ENCODE data around the gene AOAH.

The AOAH gene

DNA sequence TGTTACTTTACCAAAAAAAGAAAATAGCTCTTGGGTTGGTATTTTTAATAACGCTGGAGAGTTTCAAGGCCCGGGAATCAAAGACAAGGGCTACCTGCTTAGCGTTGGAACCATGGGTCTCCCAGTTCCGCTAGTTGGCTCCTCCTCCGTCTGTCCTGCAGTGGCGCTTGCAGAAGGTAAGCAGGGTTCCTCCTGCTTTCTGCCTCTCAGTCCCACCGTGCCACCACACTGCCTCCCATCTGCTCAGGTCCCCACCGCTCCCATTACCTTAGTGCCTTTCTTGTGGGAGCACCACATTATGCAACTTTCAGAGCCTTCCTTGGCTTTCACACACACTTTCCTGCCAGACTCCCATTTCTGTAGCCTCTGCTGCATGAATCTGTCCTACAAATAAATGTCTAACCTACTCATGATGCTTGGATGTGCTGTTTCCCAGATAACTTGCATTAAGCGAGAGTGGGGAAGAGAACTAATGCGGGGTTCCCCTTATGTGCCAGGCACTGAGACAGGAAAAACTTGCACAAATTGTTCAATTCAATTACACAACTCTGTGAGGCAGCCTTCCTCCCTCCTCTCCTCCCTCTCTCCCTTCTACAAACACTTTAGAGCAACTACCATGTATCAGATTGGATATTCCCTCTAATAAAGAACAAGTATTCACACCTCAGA is 124.5 kb downstream of the AOAH start:
- TF ChIP-seq, protein P1, sequence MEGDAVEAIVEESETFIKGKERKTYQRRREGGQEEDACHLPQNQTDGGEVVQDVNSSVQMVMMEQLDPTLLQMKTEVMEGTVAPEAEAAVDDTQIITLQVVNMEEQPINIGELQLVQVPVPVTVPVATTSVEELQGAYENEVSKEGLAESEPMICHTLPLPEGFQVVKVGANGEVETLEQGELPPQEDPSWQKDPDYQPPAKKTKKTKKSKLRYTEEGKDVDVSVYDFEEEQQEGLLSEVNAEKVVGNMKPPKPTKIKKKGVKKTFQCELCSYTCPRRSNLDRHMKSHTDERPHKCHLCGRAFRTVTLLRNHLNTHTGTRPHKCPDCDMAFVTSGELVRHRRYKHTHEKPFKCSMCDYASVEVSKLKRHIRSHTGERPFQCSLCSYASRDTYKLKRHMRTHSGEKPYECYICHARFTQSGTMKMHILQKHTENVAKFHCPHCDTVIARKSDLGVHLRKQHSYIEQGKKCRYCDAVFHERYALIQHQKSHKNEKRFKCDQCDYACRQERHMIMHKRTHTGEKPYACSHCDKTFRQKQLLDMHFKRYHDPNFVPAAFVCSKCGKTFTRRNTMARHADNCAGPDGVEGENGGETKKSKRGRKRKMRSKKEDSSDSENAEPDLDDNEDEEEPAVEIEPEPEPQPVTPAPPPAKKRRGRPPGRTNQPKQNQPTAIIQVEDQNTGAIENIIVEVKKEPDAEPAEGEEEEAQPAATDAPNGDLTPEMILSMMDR (conservative IDR thresholded peaks at IDR 0.05; ENCODE audit: low read length) = no peak
- no peak for TF ChIP-seq EZH2phosphoT487 (IDR thresholded peaks at IDR 0.05; ENCODE audit: borderline replicate concordance)
- no peaks in the 10 kb centered on the region for H3K9me2 ChIP-seq (replicated peaks; ENCODE audit: low read depth, low read length)
- H3K9ac ChIP-seq (ENCODE audit: low read depth, low read length, poor library complexity, severe bottlenecking) = no peak overlapping the region
- H3K79me2 ChIP-seq (ENCODE audit: insufficient read depth, low read length) = no peaks in the 10 kb centered on the region
- H3K4me3 ChIP-seq (ENCODE audit: low read length, poor library complexity, severe bottlenecking) = no peak overlapping the region
- H3F3A ChIP-seq (ENCODE audit: low read depth) = no peaks in the 10 kb centered on the region
- H3K4me2 ChIP-seq (ENCODE audit: low read depth, low read length, poor library complexity, severe bottlenecking) = no peak overlapping the region
- H4K20me1 ChIP-seq (ENCODE audit: insufficient read depth, low read length, poor library complexity, severe bottlenecking) = no peaks in the 10 kb centered on the region
- peaks cover 27% of the 10 kb centered on the region for H3K4me1 ChIP-seq (ENCODE audit: insufficient read depth, low read length, poor library complexity, severe bottlenecking)
- H3K9me3 ChIP-seq (ENCODE audit: insufficient read depth, low read depth, low read length) = no peaks in the 10 kb centered on the region
- no peaks in the 10 kb centered on the region for H3K27me3 ChIP-seq (ENCODE audit: insufficient read depth, low read length, poor library complexity, severe bottlenecking)
- H3K36me3 ChIP-seq (ENCODE audit: insufficient read depth, low read length) = no peaks in the 10 kb centered on the region
- H2AFZ ChIP-seq (ENCODE audit: low read length) = no peak overlapping the region

DNA sequence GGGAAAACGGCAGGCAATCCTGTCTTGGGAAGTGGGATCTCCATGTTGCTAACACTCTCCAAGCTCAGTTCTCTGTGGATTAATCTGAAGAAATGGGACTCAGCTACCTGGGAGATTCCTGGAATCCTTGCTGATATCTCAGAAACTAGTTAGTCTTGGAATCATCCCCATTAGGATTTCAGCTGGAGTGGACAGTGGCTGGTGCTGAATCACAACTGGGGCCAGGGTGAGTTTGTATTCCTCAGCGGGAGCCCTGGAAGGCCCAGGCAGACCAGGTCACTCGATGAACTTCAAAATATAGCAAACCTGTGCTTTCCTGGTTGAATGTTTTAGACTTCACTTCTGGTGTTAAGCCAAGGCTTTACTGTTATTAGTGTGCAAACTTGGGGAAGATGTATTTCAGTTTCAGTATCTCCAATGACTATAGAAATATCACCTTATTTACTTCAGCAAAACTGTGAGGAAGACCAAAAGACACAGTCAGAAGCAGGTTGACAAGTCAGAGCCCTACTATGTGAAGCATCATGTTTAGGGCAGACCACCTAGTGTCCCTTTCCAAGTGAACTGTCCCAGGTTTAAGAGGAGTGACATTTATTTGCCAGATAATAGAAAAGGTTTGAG is 126.1 kb downstream of the AOAH start:
- H3K9me2 ChIP-seq (replicated peaks; ENCODE audit: low read depth, low read length) = no peaks in the 10 kb centered on the region
- no peak overlapping the region for H3K4me3 ChIP-seq (ENCODE audit: low read length, poor library complexity, severe bottlenecking)
- H3K79me2 ChIP-seq (ENCODE audit: insufficient read depth, low read length) = no peaks in the 10 kb centered on the region
- H3K4me1 ChIP-seq (ENCODE audit: insufficient read depth, low read length, poor library complexity, severe bottlenecking) = peaks cover 19% of the 10 kb centered on the region
- H3F3A ChIP-seq (ENCODE audit: low read depth) = no peaks in the 10 kb centered on the region
- no peaks in the 10 kb centered on the region; the same call in 1 of the 2 replicates for H3K36me3 ChIP-seq (ENCODE audit: insufficient read depth, low read length)
- TF ChIP-seq, protein P1 (conservative IDR thresholded peaks at IDR 0.05; ENCODE audit: low read length) = no peak
- H3K27me3 ChIP-seq (ENCODE audit: insufficient read depth, low read length, poor library complexity, severe bottlenecking) = no peaks in the 10 kb centered on the region
- no peaks in the 10 kb centered on the region for H4K20me1 ChIP-seq (ENCODE audit: insufficient read depth, low read length, poor library complexity, severe bottlenecking)
- no peak overlapping the region for H2AFZ ChIP-seq (ENCODE audit: low read length)
- H3K9ac ChIP-seq (ENCODE audit: low read depth, low read length, poor library complexity, severe bottlenecking) = no peak overlapping the region
- H3K9me3 ChIP-seq (ENCODE audit: insufficient read depth, low read depth, low read length) = no peaks in the 10 kb centered on the region
- H3K4me2 ChIP-seq (ENCODE audit: low read depth, low read length, poor library complexity, severe bottlenecking) = no peak overlapping the region

DNA sequence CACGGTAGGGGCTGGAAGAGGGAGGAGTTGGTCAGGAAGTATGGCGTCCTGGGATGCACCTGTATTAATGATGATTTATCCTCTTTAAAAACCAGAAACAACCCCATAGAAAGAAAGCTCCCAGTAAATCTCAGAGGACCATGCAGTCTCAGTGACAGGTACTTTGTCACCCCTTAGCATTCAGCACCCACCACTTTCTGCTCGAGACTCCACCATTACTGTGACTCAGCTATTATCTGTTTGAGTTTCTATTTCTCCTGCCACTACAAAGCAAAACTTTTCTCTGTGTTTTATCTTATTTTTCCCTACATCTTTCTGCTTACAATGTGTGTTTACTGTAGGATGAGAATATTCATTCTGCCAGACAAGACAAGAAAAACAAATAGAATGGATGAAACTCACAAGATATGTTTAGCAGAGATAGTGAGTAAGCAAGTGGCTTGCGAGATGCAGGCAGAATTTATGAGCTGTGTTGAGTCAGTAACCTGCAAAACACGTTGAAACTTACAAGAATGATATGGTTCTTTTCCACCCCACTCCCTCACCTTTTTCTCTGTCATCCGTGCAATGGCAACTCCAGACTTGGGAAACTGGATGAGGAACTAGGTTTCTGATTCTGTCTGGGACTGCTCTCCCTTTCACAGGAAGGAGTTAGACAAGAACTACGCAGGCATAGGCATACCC is 127.1 kb downstream of the AOAH start:
- Histone ChIP-seq H3K4me3 (ENCODE audit: low read length, poor library complexity, severe bottlenecking) (no peak overlapping the region), H3K4me2 (ENCODE audit: low read depth, low read length, poor library complexity, severe bottlenecking) (no peak overlapping the region), H3K79me2 (ENCODE audit: insufficient read depth, low read length) (no peaks in the 10 kb centered on the region), H4K20me1 (ENCODE audit: insufficient read depth, low read length, poor library complexity, severe bottlenecking) (no peaks in the 10 kb centered on the region), H3K36me3 (ENCODE audit: insufficient read depth, low read length) (no peaks in the 10 kb centered on the region; the same call in 1 of the 2 replicates), H3K4me1 (ENCODE audit: insufficient read depth, low read length, poor library complexity, severe bottlenecking) (peaks cover 13% of the 10 kb centered on the region), H3F3A (ENCODE audit: low read depth) (no peaks in the 10 kb centered on the region), H3K9me2 (replicated peaks; ENCODE audit: low read depth, low read length) (no peaks in the 10 kb centered on the region), H2AFZ (ENCODE audit: low read length) (no peak overlapping the region), H3K9me3 (ENCODE audit: insufficient read depth, low read depth, low read length) (no peaks in the 10 kb centered on the region), H3K9ac (ENCODE audit: low read depth, low read length, poor library complexity, severe bottlenecking) (no peak overlapping the region), H3K27me3 (ENCODE audit: insufficient read depth, low read length, poor library complexity, severe bottlenecking) (no peaks in the 10 kb centered on the region)
- no peak for TF ChIP-seq EZH2phosphoT487 (IDR thresholded peaks at IDR 0.05; ENCODE audit: borderline replicate concordance)
- TF ChIP-seq, protein P1 (conservative IDR thresholded peaks at IDR 0.05; ENCODE audit: low read length) = no peak

Measured in Loucy (cell line).